Activated CD4-positive, alpha-beta T cell treated with anti-CD3 and anti-CD28 coated beads, Interleukin-2, amount 50 U/mL, for 24 hours (primary cell): ENCODE measurements around the gene ZNF333.

ENCODE experiments used
- DNase-seq, 2 donors: peaks; one replicate each; pipeline ENCODE4 v3.0.0-alpha.2; 2020; ENCODE audit warnings: low read depth in 1 of 2, low spot score in 1 of 2

ZNF333 gene

GRCh38 chr19:14689598-14690503, at the start of gene ZNF333:
ZNF333 (plus strand) TSS chr19:14690048; CDS start chr19:14693492, 3,444 bp downstream.
- DNase-seq = peak; percentile 99

GRCh38 chr19:14648506-14648905, 41.3 kb upstream of the ZNF333 start:
- DNase-seq = no peak

- DNase-seq = no peak
Observed at GRCh38 chr19:14649020-14649419, 40.8 kb upstream of the ZNF333 start.

- no peak for DNase-seq
Observed at GRCh38 chr19:14650161-14650560, 39.7 kb upstream of the ZNF333 start.

GRCh38 chr19:14654786-14655560, 34.9 kb upstream of the ZNF333 start:
- DNase-seq = no peak

- DNase-seq = no peak
Observed at GRCh38 chr19:14655726-14656125, 34.1 kb upstream of the ZNF333 start.

- DNase-seq = no peak
Observed at GRCh38 chr19:14659874-14660489, 29.9 kb upstream of the ZNF333 start.

- no peak for DNase-seq
Observed at GRCh38 chr19:14661372-14661924, 28.4 kb upstream of the ZNF333 start.

- DNase-seq = no peak
Observed at GRCh38 chr19:14669940-14670339, 19.9 kb upstream of the ZNF333 start.

GRCh38 chr19:14670408-14670807, 19.4 kb upstream of the ZNF333 start:
- no peak for DNase-seq

- no peak for DNase-seq
Observed at GRCh38 chr19:14672188-14672872, 17.5 kb upstream of the ZNF333 start.

GRCh38 chr19:14673088-14673487, 16.8 kb upstream of the ZNF333 start:
- DNase-seq = no peak

GRCh38 chr19:14674764-14675163, 15.1 kb upstream of the ZNF333 start, which contains the start of gene ADGRE3:
ADGRE3 (minus strand) TSS chr19:14674844; CDS start chr19:14674770, 74 bp downstream.
- DNase-seq = no peak

- no peak for DNase-seq
Observed at GRCh38 chr19:14676762-14677161, 13.1 kb upstream of the ZNF333 start.

GRCh38 chr19:14677464-14677863, 12.4 kb upstream of the ZNF333 start:
- no peak for DNase-seq

GRCh38 chr19:14678199-14678598, 11.6 kb upstream of the ZNF333 start:
- no peak for DNase-seq

GRCh38 chr19:14682084-14682483, 7.8 kb upstream of the ZNF333 start:
- DNase-seq = no peak

GRCh38 chr19:14683439-14683838, 6.4 kb upstream of the ZNF333 start:
- DNase-seq = no peak

GRCh38 chr19:14686411-14686810, 3.4 kb upstream of the ZNF333 start:
- peak in 1 of 2 donors; percentile 3 for DNase-seq

- no peak for DNase-seq
Observed at GRCh38 chr19:14694641-14695266, 4.9 kb downstream of the ZNF333 start.
